ENCODE measurements around the gene ARHGDIB. TPM values are rescaled to one million over a fixed set of nuclear protein-coding genes. Genes with fewer than 3 reads are reported as not detected.

Gene ARHGDIB
- polyA plus RNA-seq, 3 donors: 27.0 to 267 (median 154) TPM

- 42 to 81% (median 59%) methylated on average over 4 of the region's 4 CpGs for WGBS, 3 donors
- H3K27ac ChIP-seq (ENCODE audit: low read depth, low read length): peak overlapping the region; percentile 67
Observed at GRCh38 chr12:14959916-14960496, 1.4 kb downstream of the ARHGDIB start.

GRCh38 chr12:14959463-14959862 is 1.9 kb downstream of the ARHGDIB start:
- 20 to 70% (median 27%) methylated on average over 3 of the region's 3 CpGs for WGBS, 3 donors
- peak overlapping the region; percentile 67 for H3K27ac ChIP-seq (ENCODE audit: low read depth, low read length)

- 55 to 92% (median 61%) methylated on average over 10 of the region's 10 CpGs for WGBS, 3 donors
- no peak overlapping the region for H3K27ac ChIP-seq (ENCODE audit: low read depth, low read length)
Observed at GRCh38 chr12:14959126-14959440, 2.3 kb downstream of the ARHGDIB start.

- WGBS, 3 donors: 52 to 82% (median 53%) methylated on average over 11 of the region's 11 CpGs
- no peak overlapping the region for H3K27ac ChIP-seq (ENCODE audit: low read depth, low read length)
Observed at GRCh38 chr12:14958361-14959125, 2.9 kb downstream of the ARHGDIB start.

GRCh38 chr12:14957551-14958168 is 3.7 kb downstream of the ARHGDIB start:
- no peak overlapping the region for H3K27ac ChIP-seq (ENCODE audit: low read depth, low read length)

GRCh38 chr12:14956905-14957304 is 4.5 kb downstream of the ARHGDIB start:
- H3K27ac ChIP-seq (ENCODE audit: low read depth, low read length): no peak overlapping the region
- WGBS, 3 donors: 38 to 89% (median 47%) methylated on average over 2 of the region's 2 CpGs

More at GRCh38 chr12:14957551-14958168, 3.7 kb downstream of the ARHGDIB start:
- 41 to 80% (median 42%) methylated on average over 5 of the region's 5 CpGs for WGBS, 3 donors

GRCh38 chr12:14956024-14956891 is 5.1 kb downstream of the ARHGDIB start:
- WGBS, 3 donors: 48 to 84% (median 49%) methylated on average over 9 of the region's 9 CpGs

GRCh38 chr12:14954269-14954668 is 7.1 kb downstream of the ARHGDIB start:
- H3K27ac ChIP-seq (ENCODE audit: low read depth, low read length): no peak overlapping the region
- 49 to 87% (median 59%) methylated on average over 4 of the region's 4 CpGs for WGBS, 3 donors

More at GRCh38 chr12:14956024-14956891, 5.1 kb downstream of the ARHGDIB start:
- H3K27ac ChIP-seq (ENCODE audit: low read depth, low read length): no peak overlapping the region

- 61 to 95% (median 81%) methylated on average over 1 of the region's 1 CpG for WGBS, 3 donors
- no peak overlapping the region for H3K27ac ChIP-seq (ENCODE audit: low read depth, low read length)
Observed at GRCh38 chr12:14953752-14954151, 7.6 kb downstream of the ARHGDIB start.

GRCh38 chr12:14952299-14952921 is 9.0 kb downstream of the ARHGDIB start:
- no peak overlapping the region for H3K27ac ChIP-seq (ENCODE audit: low read depth, low read length)
- 29 to 80% (median 35%) methylated on average over 7 of the region's 7 CpGs for WGBS, 3 donors

GRCh38 chr12:14951851-14952250 is 9.6 kb downstream of the ARHGDIB start:
- peak overlapping the region; percentile 48 for H3K27ac ChIP-seq (ENCODE audit: low read depth, low read length)
- WGBS, 3 donors: 8 to 67% (median 13%) methylated on average over 1 of the region's 1 CpG

- 72 to 81% (median 78%) methylated on average over 6 of the region's 6 CpGs for WGBS, 3 donors
- peak overlapping the region; percentile 48 for H3K27ac ChIP-seq (ENCODE audit: low read depth, low read length)
Observed at GRCh38 chr12:14950982-14951746, 10.2 kb downstream of the ARHGDIB start.

- peak overlapping the region; percentile 42 for H3K27ac ChIP-seq (ENCODE audit: low read depth, low read length)
- 61 to 90% (median 75%) methylated on average over 4 of the region's 4 CpGs for WGBS, 3 donors
Observed at GRCh38 chr12:14950421-14950820, 11.0 kb downstream of the ARHGDIB start.

GRCh38 chr12:14949631-14950030 is 11.8 kb downstream of the ARHGDIB start:
- H3K27ac ChIP-seq (ENCODE audit: low read depth, low read length): no peak overlapping the region
- WGBS, 3 donors: 95 to 97% (median 96%) methylated on average over 5 of the region's 5 CpGs

- peak overlapping the region; percentile 28 for H3K27ac ChIP-seq (ENCODE audit: low read depth, low read length)
- WGBS, 3 donors: 7 to 10% (median 8%) methylated on average over 3 of the region's 3 CpGs
Observed at GRCh38 chr12:14948672-14949071, 12.7 kb downstream of the ARHGDIB start.

- 33 to 91% (median 74%) methylated on average over 1 of the region's 1 CpG for WGBS, 3 donors
- H3K27ac ChIP-seq (ENCODE audit: low read depth, low read length): no peak overlapping the region
Observed at GRCh38 chr12:14946861-14947260, 14.5 kb downstream of the ARHGDIB start.

- WGBS, 3 donors: 71 to 94% (median 84%) methylated on average over 2 of the region's 2 CpGs
- no peak overlapping the region for H3K27ac ChIP-seq (ENCODE audit: low read depth, low read length)
Observed at GRCh38 chr12:14946162-14946561, 15.2 kb downstream of the ARHGDIB start.

All from adipose tissue (tissue), 3 donors.